Measurements from ENCODE around the gene ZNF75A. TPM values are rescaled to one million over a fixed set of nuclear protein-coding genes. Genes with fewer than 3 reads are reported as not detected.

The ZNF75A gene
- total and polyA plus RNA-seq, 2 of the 4 experiments (the other 2 are of a cell fraction): 14.6 to 15.4 TPM

- TF ChIP-seq MXI1 (IDR thresholded peaks at IDR 0.05; ENCODE audit: borderline replicate concordance, low read depth, low read length) (no peak), NFE2L2 (IDR thresholded peaks at IDR 0.05; ENCODE audit: low read depth, low read length) (no peak), CTCF (conservative IDR thresholded peaks at IDR 0.05; ENCODE audit: low read depth, low read length) (no peak), CEBPB (IDR thresholded peaks at IDR 0.05; ENCODE audit: low read depth, low read length) (no peak), RCOR1 (IDR thresholded peaks at IDR 0.05; ENCODE audit: insufficient replicate concordance, low read length) (no peak), ELK1 (IDR thresholded peaks at IDR 0.05; ENCODE audit: borderline replicate concordance, low read depth, low read length) (no peak), MAZ (IDR thresholded peaks at IDR 0.05; ENCODE audit: borderline replicate concordance, low read depth, low read length) (no peak), RAD21 (IDR thresholded peaks at IDR 0.05; ENCODE audit: low read length) (no peak), SMC3 (IDR thresholded peaks at IDR 0.05; ENCODE audit: low read depth, low read length) (no peak), RFX5 (IDR thresholded peaks at IDR 0.05; ENCODE audit: low read depth, low read length) (no peak), MAFK (IDR thresholded peaks at IDR 0.05; ENCODE audit: low read depth, low read length) (no peak), POLR2A (IDR thresholded peaks at IDR 0.05; ENCODE audit: low read depth, low read length) (no peak), CHD1 (IDR thresholded peaks at IDR 0.05; ENCODE audit: low read depth, low read length) (no peak), FOS (IDR thresholded peaks at IDR 0.05; ENCODE audit: low read depth, low read length) (no peak), BHLHE40 (IDR thresholded peaks at IDR 0.05; ENCODE audit: low read depth, low read length) (no peak)
- TF ChIP-seq, protein P1, sequence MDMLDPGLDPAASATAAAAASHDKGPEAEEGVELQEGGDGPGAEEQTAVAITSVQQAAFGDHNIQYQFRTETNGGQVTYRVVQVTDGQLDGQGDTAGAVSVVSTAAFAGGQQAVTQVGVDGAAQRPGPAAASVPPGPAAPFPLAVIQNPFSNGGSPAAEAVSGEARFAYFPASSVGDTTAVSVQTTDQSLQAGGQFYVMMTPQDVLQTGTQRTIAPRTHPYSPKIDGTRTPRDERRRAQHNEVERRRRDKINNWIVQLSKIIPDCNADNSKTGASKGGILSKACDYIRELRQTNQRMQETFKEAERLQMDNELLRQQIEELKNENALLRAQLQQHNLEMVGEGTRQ (IDR thresholded peaks at IDR 0.05; ENCODE audit: low read depth, low read length): no peak
Measured at GRCh38 chr16:3358871-3359270, 53.6 kb downstream of the ZNF75A start.

More at GRCh38 chr16:3358871-3359270, 53.6 kb downstream of the ZNF75A start:
- intact Hi-C loops (cut with micrococcal nuclease) (no loop called here), in situ Hi-C loops (cut with MboI; ENCODE audit: low sequenced_read_pairs) (no loop called here), dilution Hi-C loops (cut with HindIII; ENCODE audit: low sequenced_read_pairs, unreplicated experiment) (no loop called here)
- ChIA-PET CTCF (no interaction called here), POLR2A (ENCODE audit: unreplicated experiment) (no interaction called here)
- no peak for ATAC-seq (ENCODE audit: low read depth)
- H3K4me3 ChIP-seq (ENCODE audit: insufficient read depth, low read depth, low read length): no peak overlapping the region
- H3K4ac ChIP-seq (ENCODE audit: low read depth, low read length): no peak overlapping the region
- no peak overlapping the region for H3K56ac ChIP-seq (ENCODE audit: extremely low read depth, insufficient read depth, low read length)
- H2AFZ ChIP-seq (replicated peaks; ENCODE audit: low read length, poor library complexity): no peak overlapping the region
- H4K8ac ChIP-seq (ENCODE audit: low read depth in 2 of 2, low read length in 2 of 2): no peak overlapping the region
- H3K27ac ChIP-seq (ENCODE audit: insufficient read depth, low read length): no peak overlapping the region
- H4K91ac ChIP-seq (ENCODE audit: insufficient read depth, low read depth, low read length): no peak overlapping the region
- H3K36me3 ChIP-seq (ENCODE audit: control insufficient read depth, insufficient read depth, low read length): no peaks in the 10 kb centered on the region
- no peak overlapping the region for H3K18ac ChIP-seq (ENCODE audit: low read depth, low read length)
- H2BK120ac ChIP-seq (ENCODE audit: low read depth, low read length): no peak overlapping the region
- no peak overlapping the region for H3K9ac ChIP-seq (ENCODE audit: low read depth, low read length)
- no peak overlapping the region for H2AK5ac ChIP-seq (ENCODE audit: low read depth, low read length)
- H3K27me3 ChIP-seq (ENCODE audit: control insufficient read depth, insufficient read depth, low read length): no peaks in the 10 kb centered on the region; the same call in 1 of the 2 replicates
- H2BK15ac ChIP-seq (ENCODE audit: low read depth, low read length): no peak overlapping the region
- WGBS, 2 experiments (ENCODE audit: extremely low coverage in 2 of 2, insufficient read length in 1 of 2): no CpG with 5 or more reads among the region's 1 CpG
- H3K14ac ChIP-seq (replicated peaks; ENCODE audit: low read depth, low read length): no peak overlapping the region
- H3K4me2 ChIP-seq (ENCODE audit: low read depth, low read length): no peak overlapping the region
- H4K20me1 ChIP-seq (ENCODE audit: insufficient read depth, low read length): no peaks in the 10 kb centered on the region
- no peak overlapping the region for H2BK5ac ChIP-seq (ENCODE audit: low read depth, low read length, poor library complexity, severe bottlenecking)
- no peak overlapping the region for H2AK9ac ChIP-seq (replicated peaks; ENCODE audit: low read depth, low read length, poor library complexity)
- DNase-seq: no peak
- BruUV-seq (replicated peaks): no TSS peak
- H3K23ac ChIP-seq (ENCODE audit: low read depth, low read length): no peak overlapping the region
- no peaks in the 10 kb centered on the region for H3K4me1 ChIP-seq (ENCODE audit: control insufficient read depth, insufficient read depth, low read length)
- H2BK20ac ChIP-seq (ENCODE audit: low read depth, low read length): no peak overlapping the region
- no peak overlapping the region for H4K5ac ChIP-seq (ENCODE audit: low read depth, low read length)
- no peaks in the 10 kb centered on the region for H3K79me1 ChIP-seq (ENCODE audit: low read depth in 1 of 2, low read length in 2 of 2)
- peaks cover 5% of the 10 kb centered on the region; the same call in 1 of the 2 replicates for H3K9me3 ChIP-seq (ENCODE audit: control insufficient read depth, insufficient read depth, low read length)
- H3K9me1 ChIP-seq (ENCODE audit: insufficient read depth, low read length): no peaks in the 10 kb centered on the region

Measured in IMR-90 (cell line).